ENCODE results near the gene INTS4. TPM values are rescaled to one million over a fixed set of nuclear protein-coding genes. Genes with fewer than 3 reads are reported as not detected.
"Not testable (repeated sequence)": the region's sequence is repeated elsewhere in the genome, so short reads cannot be mapped to it uniquely, and the experiment has no call there.

INTS4 gene
- total RNA-seq, 2 donors from 2014 or later, result 21.5 to 28.0 TPM

- TF ChIP-seq CTCF (IDR thresholded peaks at IDR 0.05), result no peak
- Histone ChIP-seq H3K9me3 (no peaks in the 10 kb centered on the region), H3K27ac (no peak overlapping the region), H3K9ac (ENCODE audit: low read depth in 2 of 2, low read length in 2 of 2) (no peak overlapping the region), H3K4me3 (no peak overlapping the region), H3K36me3 (no peaks in the 10 kb centered on the region), H3K27me3 (no peaks in the 10 kb centered on the region), H3K4me1 (no peaks in the 10 kb centered on the region)
- DNase-seq, result no peak
- intact Hi-C loops (cut with DNase I), result no loop called here
Observed at GRCh38 chr11:77879218-77879617, 115.2 kb downstream of the INTS4 start.

- H3K27ac ChIP-seq, H3K36me3 ChIP-seq, DNase-seq: not testable (repeated sequence)
Observed at GRCh38 chr11:77878247-77878646, 116.2 kb downstream of the INTS4 start.

GRCh38 chr11:77876045-77876444, 118.4 kb downstream of the INTS4 start:
- no peak for TF ChIP-seq CTCF (IDR thresholded peaks at IDR 0.05)
- intact Hi-C loops (cut with DNase I), result no loop called here
- no peaks in the 10 kb centered on the region for H3K4me1 ChIP-seq
- no peaks in the 10 kb centered on the region for H3K36me3 ChIP-seq
- H3K4me3 ChIP-seq, result no peak overlapping the region
- no peak overlapping the region for H3K9ac ChIP-seq (ENCODE audit: low read depth in 2 of 2, low read length in 2 of 2)
- H3K27me3 ChIP-seq, result no peaks in the 10 kb centered on the region
- H3K27ac ChIP-seq, result no peak overlapping the region
- no peaks in the 10 kb centered on the region for H3K9me3 ChIP-seq
- DNase-seq, result no peak

More at GRCh38 chr11:77878247-77878646, 116.2 kb downstream of the INTS4 start:
- H3K27me3 ChIP-seq; H3K9ac ChIP-seq (ENCODE audit: low read depth in 2 of 2, low read length in 2 of 2); H3K9me3 ChIP-seq; H3K4me3 ChIP-seq; intact Hi-C loops (cut with DNase I); H3K4me1 ChIP-seq: not testable (repeated sequence)

- H3K36me3 ChIP-seq, result no peaks in the 10 kb centered on the region
- H3K9ac ChIP-seq (ENCODE audit: low read depth in 2 of 2, low read length in 2 of 2), result no peak overlapping the region
- intact Hi-C loops (cut with DNase I), result no loop called here
- no peak for TF ChIP-seq CTCF (IDR thresholded peaks at IDR 0.05)
- DNase-seq, result no peak
- no peak overlapping the region for H3K4me3 ChIP-seq
- H3K27me3 ChIP-seq, result no peaks in the 10 kb centered on the region
- H3K4me1 ChIP-seq, result no peaks in the 10 kb centered on the region
- H3K9me3 ChIP-seq, result no peaks in the 10 kb centered on the region
- no peak overlapping the region for H3K27ac ChIP-seq
Observed at GRCh38 chr11:77874206-77874605, 120.3 kb downstream of the INTS4 start.

GRCh38 chr11:77873345-77873744, 121.1 kb downstream of the INTS4 start:
- no peaks in the 10 kb centered on the region for H3K27me3 ChIP-seq
- H3K4me1 ChIP-seq, result no peaks in the 10 kb centered on the region
- DNase-seq, result no peak
- TF ChIP-seq CTCF (IDR thresholded peaks at IDR 0.05), result no peak
- no peaks in the 10 kb centered on the region for H3K9me3 ChIP-seq
- intact Hi-C loops (cut with DNase I), result no loop called here
- no peak overlapping the region for H3K9ac ChIP-seq (ENCODE audit: low read depth in 2 of 2, low read length in 2 of 2)
- no peak overlapping the region for H3K4me3 ChIP-seq
- H3K27ac ChIP-seq, result no peak overlapping the region
- H3K36me3 ChIP-seq, result no peaks in the 10 kb centered on the region

- no peaks in the 10 kb centered on the region for H3K27me3 ChIP-seq
- H3K4me3 ChIP-seq, result no peak overlapping the region
- no peak for TF ChIP-seq CTCF (IDR thresholded peaks at IDR 0.05)
- H3K27ac ChIP-seq, result no peak overlapping the region
- no peak for DNase-seq
- no peaks in the 10 kb centered on the region for H3K9me3 ChIP-seq
- intact Hi-C loops (cut with DNase I), result no loop called here
- no peaks in the 10 kb centered on the region for H3K4me1 ChIP-seq
- H3K9ac ChIP-seq (ENCODE audit: low read depth in 2 of 2, low read length in 2 of 2), result no peak overlapping the region
- no peaks in the 10 kb centered on the region for H3K36me3 ChIP-seq
Observed at GRCh38 chr11:77871855-77872254, 122.6 kb downstream of the INTS4 start.
